ENCODE data around the gene EIF1AD.
"Not testable (repeated sequence)": the region's sequence is repeated elsewhere in the genome, so short reads cannot be mapped to it uniquely, and the experiment has no call there.

EIF1AD gene

GRCh38 chr11:66020618-66021357 lies 18.8 kb upstream of the EIF1AD start:
- no peak for DNase-seq

GRCh38 chr11:66020212-66020611 lies 18.3 kb upstream of the EIF1AD start:
- DNase-seq = no peak

- no peak for DNase-seq
Measured at GRCh38 chr11:66017321-66017720, 15.4 kb upstream of the EIF1AD start.

GRCh38 chr11:66016793-66017177 lies 14.8 kb upstream of the EIF1AD start:
- DNase-seq = no peak

- DNase-seq = no peak
Measured at GRCh38 chr11:66015936-66016792, 14.2 kb upstream of the EIF1AD start.

GRCh38 chr11:66015454-66015881 lies 13.5 kb upstream of the EIF1AD start:
- no peak for DNase-seq

GRCh38 chr11:66014804-66015453 lies 13.0 kb upstream of the EIF1AD start:
- no peak for DNase-seq

- DNase-seq = no peak
Measured at GRCh38 chr11:66013762-66014100, 11.8 kb upstream of the EIF1AD start.

- no peak for DNase-seq
Measured at GRCh38 chr11:66012946-66013761, 11.2 kb upstream of the EIF1AD start.

- no peak for DNase-seq
Measured at GRCh38 chr11:66012371-66012945, 10.5 kb upstream of the EIF1AD start.

- no peak for DNase-seq
Measured at GRCh38 chr11:66011785-66012303, 9.9 kb upstream of the EIF1AD start, which contains the start of gene CST6. Gene CST6 (plus strand): TSS chr11:66012008. CDS start chr11:66012045, 37 bp downstream.

GRCh38 chr11:66011239-66011784 lies 9.4 kb upstream of the EIF1AD start:
- DNase-seq = no peak

GRCh38 chr11:66010036-66010435 lies 8.1 kb upstream of the EIF1AD start:
- DNase-seq = not testable (repeated sequence)

GRCh38 chr11:66008468-66009101 lies 6.6 kb upstream of the EIF1AD start:
- DNase-seq = no peak

GRCh38 chr11:66008095-66008467 lies 6.1 kb upstream of the EIF1AD start:
- DNase-seq = no peak

- no peak for DNase-seq
Measured at GRCh38 chr11:66007201-66007634, 5.3 kb upstream of the EIF1AD start.

- no peak for DNase-seq
Measured at GRCh38 chr11:66006891-66007176, 4.9 kb upstream of the EIF1AD start.

- DNase-seq = no peak
Measured at GRCh38 chr11:66006134-66006890, 4.4 kb upstream of the EIF1AD start.

- no peak for DNase-seq
Measured at GRCh38 chr11:66004186-66004585, 2.2 kb upstream of the EIF1AD start.

- DNase-seq = no peak
Measured at GRCh38 chr11:66003291-66003690, 1.3 kb upstream of the EIF1AD start.
